ENCODE measurements around the gene CSPG4. TPM values are rescaled to one million over a fixed set of nuclear protein-coding genes. Genes with fewer than 3 reads are reported as not detected.

Gene CSPG4
- total and polyA plus RNA-seq, 9 of the 15 experiments (the other 6 are each of a cell fraction or from before 2014, with no cell fraction given) = under 0.01 to 0.07 (median 0.04) TPM; not detected in 5

DNA sequence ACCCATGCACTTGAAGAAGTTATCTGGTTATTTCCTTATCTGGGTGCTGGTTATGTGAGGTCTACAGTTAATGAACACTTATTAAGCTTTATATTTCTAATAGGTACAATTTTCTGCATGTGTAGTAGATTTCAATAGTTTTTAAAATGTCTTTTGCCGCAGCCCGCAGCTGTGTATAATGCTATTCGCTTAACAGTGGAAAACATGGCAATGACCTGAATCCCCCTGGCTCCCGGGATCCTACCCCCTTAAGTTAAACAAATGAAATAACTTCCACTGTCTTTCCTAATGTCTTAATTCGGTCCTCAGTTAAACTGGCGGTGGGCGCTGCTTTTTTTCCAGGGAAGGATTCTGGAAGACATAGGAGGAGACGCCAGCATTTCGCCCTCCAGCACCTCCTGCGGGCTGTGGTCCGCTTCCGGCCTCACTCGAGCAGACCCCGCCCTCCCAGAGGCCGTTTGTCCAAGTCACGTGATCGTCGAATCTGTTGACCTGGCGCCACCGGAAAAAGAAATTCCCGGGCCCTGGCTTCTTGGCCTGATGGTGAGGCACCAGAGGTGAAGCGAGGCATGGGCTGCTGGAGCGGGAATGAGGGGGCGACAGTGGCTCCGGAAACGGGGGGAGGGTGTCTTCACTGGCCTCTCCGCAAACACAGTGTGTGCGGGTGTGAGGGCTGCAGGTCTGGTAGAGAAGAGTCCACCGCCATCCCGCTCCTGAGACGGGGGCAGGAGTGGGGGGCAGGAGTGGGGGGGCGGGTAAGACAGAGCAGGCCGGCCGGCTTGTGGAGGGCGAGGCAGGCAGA is 45.6 kb upstream of the CSPG4 start (continued):
- TF ChIP-seq BMI1 (IDR thresholded peaks at IDR 0.05; ENCODE audit: low read length) = no peak
- TF ChIP-seq ZNF57 (CRISPR knock-in tag; IDR thresholded peaks at IDR 0.05) = no peak
- TF ChIP-seq HIVEP1 (CRISPR knock-in tag; IDR thresholded peaks at IDR 0.05) = no peak; the same call in 1 of the 2 replicates
- no peak for TF ChIP-seq ZNF778 (CRISPR knock-in tag; IDR thresholded peaks at IDR 0.05)
- no peak for TF ChIP-seq ZC3H4 (CRISPR knock-in tag; IDR thresholded peaks at IDR 0.05; ENCODE audit: borderline replicate concordance)
- TF ChIP-seq, protein P1, sequence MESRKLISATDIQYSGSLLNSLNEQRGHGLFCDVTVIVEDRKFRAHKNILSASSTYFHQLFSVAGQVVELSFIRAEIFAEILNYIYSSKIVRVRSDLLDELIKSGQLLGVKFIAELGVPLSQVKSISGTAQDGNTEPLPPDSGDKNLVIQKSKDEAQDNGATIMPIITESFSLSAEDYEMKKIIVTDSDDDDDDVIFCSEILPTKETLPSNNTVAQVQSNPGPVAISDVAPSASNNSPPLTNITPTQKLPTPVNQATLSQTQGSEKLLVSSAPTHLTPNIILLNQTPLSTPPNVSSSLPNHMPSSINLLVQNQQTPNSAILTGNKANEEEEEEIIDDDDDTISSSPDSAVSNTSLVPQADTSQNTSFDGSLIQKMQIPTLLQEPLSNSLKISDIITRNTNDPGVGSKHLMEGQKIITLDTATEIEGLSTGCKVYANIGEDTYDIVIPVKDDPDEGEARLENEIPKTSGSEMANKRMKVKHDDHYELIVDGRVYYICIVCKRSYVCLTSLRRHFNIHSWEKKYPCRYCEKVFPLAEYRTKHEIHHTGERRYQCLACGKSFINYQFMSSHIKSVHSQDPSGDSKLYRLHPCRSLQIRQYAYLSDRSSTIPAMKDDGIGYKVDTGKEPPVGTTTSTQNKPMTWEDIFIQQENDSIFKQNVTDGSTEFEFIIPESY (CRISPR knock-in tag; IDR thresholded peaks at IDR 0.05) = no peak
- no peak for TF ChIP-seq RBM14 (IDR thresholded peaks at IDR 0.05; ENCODE audit: borderline replicate concordance, insufficient read depth, low read depth, low read length)
- peak; percentile 21; the same call in 1 of the 2 replicates for TF ChIP-seq SMARCA4 (IDR thresholded peaks at IDR 0.05)
- no peak for TF ChIP-seq MAFF (IDR thresholded peaks at IDR 0.05; ENCODE audit: low read length)
- no peak for TF ChIP-seq ZFP91 (CRISPR knock-in tag; IDR thresholded peaks at IDR 0.05)
